Subcutaneous abdominal adipose tissue (tissue), 5 donors: Measurements from ENCODE around the gene TET2.

Experiments used
- H3K27ac ChIP-seq: one replicate; pipeline ENCODE4 v1.7.0; 2013; ENCODE audit warnings: low read depth, mild to moderate bottlenecking, inconsistent platforms, low read length, moderate library complexity
- H3K27me3 ChIP-seq, 5 donors: one replicate each; pipeline ENCODE4 v1.7.0; 2013; ENCODE audit warnings: low read length in 5 of 5, inconsistent platforms in 1 of 5; ENCODE audit not compliant: control insufficient read depth in 5 of 5, insufficient read depth in 4 of 5
- H3K36me3 ChIP-seq, 5 donors: one replicate each; pipeline ENCODE4 v1.7.0; 2013; ENCODE audit warnings: low read length in 5 of 5; ENCODE audit not compliant: control insufficient read depth in 5 of 5, insufficient read depth in 5 of 5
- H3K4me1 ChIP-seq, 5 donors: one replicate each; pipeline ENCODE4 v1.7.0; 2013; ENCODE audit warnings: low read length in 5 of 5, mild to moderate bottlenecking in 3 of 5, moderate library complexity in 1 of 5; ENCODE audit not compliant: control insufficient read depth in 5 of 5, insufficient read depth in 5 of 5
- H3K4me3 ChIP-seq, 5 donors: one replicate each; pipeline ENCODE4 v1.7.0; 2013; ENCODE audit warnings: low read length in 5 of 5, low read depth in 1 of 5
- H3K9ac ChIP-seq, 5 donors: one replicate each; pipeline ENCODE4 v1.7.0; 2013; ENCODE audit warnings: low read length in 5 of 5, mild to moderate bottlenecking in 4 of 5, moderate library complexity in 3 of 5
- H3K9me3 ChIP-seq, 5 donors: one replicate each; pipeline ENCODE4 v1.7.0; 2013; ENCODE audit warnings: low read length in 5 of 5; ENCODE audit not compliant: control insufficient read depth in 5 of 5
- donor health status: healthy.
- donor health status: healthy.
- donor health status: healthy.
- donor health status: healthy.
- donor health status: healthy.

TET2 gene

DNA sequence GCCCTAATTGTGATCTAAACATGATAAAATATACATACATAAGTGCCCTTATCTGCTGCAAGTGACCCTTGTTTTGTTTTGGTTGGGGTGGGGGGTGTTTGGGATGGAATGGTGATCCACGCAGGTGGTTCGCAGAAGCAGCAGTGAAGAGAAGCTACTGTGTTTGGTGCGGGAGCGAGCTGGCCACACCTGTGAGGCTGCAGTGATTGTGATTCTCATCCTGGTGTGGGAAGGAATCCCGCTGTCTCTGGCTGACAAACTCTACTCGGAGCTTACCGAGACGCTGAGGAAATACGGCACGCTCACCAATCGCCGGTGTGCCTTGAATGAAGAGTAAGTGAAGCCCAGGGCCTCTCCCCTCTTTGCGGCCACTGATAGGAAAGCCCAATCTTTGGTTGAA is 96.8 kb downstream of the TET2 start:
- Histone ChIP-seq H3K9ac (no peak overlapping the region), H3K4me3 (no peak overlapping the region), H3K4me1 (peaks cover 0 to 4% (median 0%) of the 10 kb centered on the region in 5 donors), H3K27me3 (no peaks in the 10 kb centered on the region), H3K36me3 (peaks cover 6 to 15% (median 12%) of the 10 kb centered on the region in 5 donors), H3K9me3 (no peaks in the 10 kb centered on the region), H3K27ac (no peak overlapping the region)

DNA sequence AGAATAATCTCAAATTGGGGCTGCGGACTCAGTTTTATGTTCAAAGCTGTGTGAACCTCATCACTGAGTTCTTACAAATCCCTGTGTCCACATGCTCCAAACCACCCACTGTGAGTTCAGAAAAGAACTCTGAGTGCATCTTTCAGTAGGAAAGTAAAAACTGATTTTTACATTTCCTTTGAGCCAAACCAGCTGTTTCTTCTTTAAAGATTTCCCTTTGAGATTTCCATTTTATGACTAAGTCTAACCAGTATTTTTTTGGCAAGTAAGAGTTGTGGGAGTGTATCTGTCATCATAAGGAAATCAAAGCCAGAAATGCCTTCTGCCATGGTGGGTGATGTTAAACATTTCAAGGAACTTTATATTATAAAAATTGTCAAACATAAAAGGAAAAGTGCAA is 100.0 kb downstream of the TET2 start:
- peaks cover 0 to 4% (median 0%) of the 10 kb centered on the region in 5 donors for H3K4me1 ChIP-seq
- no peaks in the 10 kb centered on the region for H3K27me3 ChIP-seq
- no peak overlapping the region for H3K9ac ChIP-seq
- peaks cover 4 to 11% (median 8%) of the 10 kb centered on the region in 5 donors for H3K36me3 ChIP-seq
- no peaks in the 10 kb centered on the region for H3K9me3 ChIP-seq
- no peak overlapping the region for H3K4me3 ChIP-seq
- no peak overlapping the region for H3K27ac ChIP-seq

DNA sequence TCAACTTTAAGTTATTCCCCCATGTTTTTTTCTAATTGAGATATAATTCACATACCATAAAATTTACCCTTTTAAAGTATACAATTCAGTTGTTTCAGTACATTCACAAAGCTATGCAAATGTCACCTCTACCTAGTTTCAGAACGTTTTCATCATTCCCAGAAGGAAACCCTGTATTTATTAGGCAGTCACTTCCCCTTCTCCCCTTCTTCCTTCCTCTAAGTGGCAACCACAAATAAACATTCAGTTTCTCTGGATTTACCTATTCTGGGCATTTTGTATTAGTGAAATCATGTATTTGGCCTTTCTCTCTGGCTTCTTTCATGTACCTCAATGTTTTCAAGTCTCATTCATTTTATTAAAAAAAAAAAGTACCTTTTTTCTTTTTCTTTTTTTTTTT is 101.9 kb downstream of the TET2 start:
- Histone ChIP-seq H3K27ac (no peak overlapping the region), H3K36me3 (peaks cover 2 to 14% (median 5%) of the 10 kb centered on the region in 5 donors), H3K4me3 (no peak overlapping the region), H3K9ac (no peak overlapping the region), H3K27me3 (no peaks in the 10 kb centered on the region), H3K4me1 (peaks cover 0 to 4% (median 0%) of the 10 kb centered on the region in 5 donors), H3K9me3 (peaks cover 0 to 5% (median 0%) of the 10 kb centered on the region in 5 donors)

DNA sequence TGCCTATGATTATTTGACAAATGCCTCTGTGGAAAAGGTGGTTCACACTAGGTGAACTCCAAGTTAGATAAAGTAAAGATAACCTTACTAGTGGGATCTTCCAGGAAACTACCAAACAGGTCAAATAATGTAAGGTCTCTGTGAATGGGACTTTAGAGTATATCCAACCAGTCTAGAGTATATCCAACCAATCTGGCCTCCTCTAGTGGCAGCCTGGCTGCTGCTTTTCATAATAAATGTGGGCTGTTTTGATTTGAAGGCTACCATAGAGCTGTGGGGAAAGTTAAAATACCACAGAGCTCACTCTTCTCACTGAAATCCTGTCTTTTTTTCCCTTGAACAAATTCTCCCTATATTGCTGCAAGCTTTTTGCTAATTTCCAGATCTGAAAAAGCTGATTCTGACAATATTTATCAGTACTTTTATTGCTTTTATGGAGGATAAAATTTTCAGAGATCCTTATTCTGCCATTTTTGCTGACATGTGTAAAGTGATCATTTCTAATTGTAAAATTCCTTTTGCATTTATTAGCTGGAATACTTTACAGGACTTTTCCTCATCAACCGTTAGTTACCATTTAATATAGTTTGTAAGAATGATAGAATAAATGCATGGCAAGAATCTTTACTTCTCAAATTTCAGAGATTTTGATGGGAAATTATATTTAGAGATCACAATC is 111.3 kb downstream of the TET2 start:
- peaks cover 8 to 23% (median 13%) of the 10 kb centered on the region in 5 donors for H3K36me3 ChIP-seq
- no peaks in the 10 kb centered on the region for H3K4me1 ChIP-seq
- H3K27me3 ChIP-seq = no peaks in the 10 kb centered on the region
- no peak overlapping the region for H3K27ac ChIP-seq
- H3K9me3 ChIP-seq = peaks cover 0 to 5% (median 0%) of the 10 kb centered on the region in 5 donors
- H3K9ac ChIP-seq = no peak overlapping the region
- H3K4me3 ChIP-seq = no peak overlapping the region

- Histone ChIP-seq H3K9me3 (no peaks in the 10 kb centered on the region), H3K27me3 (no peaks in the 10 kb centered on the region), H3K4me3 (no peak overlapping the region), H3K36me3 (peaks cover 20 to 43% (median 26%) of the 10 kb centered on the region in 5 donors), H3K27ac (no peak overlapping the region), H3K9ac (no peak overlapping the region), H3K4me1 (no peaks in the 10 kb centered on the region)
Measured at GRCh38 chr4:105265689-105266088, 119.0 kb downstream of the TET2 start.

GRCh38 chr4:105267280-105267679 is 120.6 kb downstream of the TET2 start:
- Histone ChIP-seq H3K9ac (no peak overlapping the region), H3K4me3 (no peak overlapping the region), H3K9me3 (no peaks in the 10 kb centered on the region), H3K27me3 (no peaks in the 10 kb centered on the region), H3K27ac (no peak overlapping the region), H3K36me3 (peaks cover 25 to 45% (median 36%) of the 10 kb centered on the region in 5 donors), H3K4me1 (no peaks in the 10 kb centered on the region)

DNA sequence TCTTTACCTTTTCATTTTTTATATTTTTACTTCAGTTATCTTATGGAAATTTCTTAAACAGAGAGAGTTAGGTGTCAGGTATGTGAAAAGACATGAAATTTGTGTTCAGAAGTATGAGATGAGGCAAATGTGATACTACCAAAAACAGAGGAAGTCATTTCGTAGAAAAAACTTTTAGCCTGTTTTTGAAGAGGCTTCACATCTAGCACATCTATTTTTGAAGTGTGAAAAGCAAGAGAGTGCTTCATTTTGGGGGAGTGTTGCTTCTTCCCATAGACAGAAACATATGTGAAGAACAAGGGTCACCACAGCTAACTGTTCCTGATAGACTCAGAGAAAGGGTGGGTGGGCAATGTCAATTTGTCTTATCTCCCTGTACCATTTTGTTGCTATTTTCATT is 125.3 kb downstream of the TET2 start:
- Histone ChIP-seq H3K27ac (no peak overlapping the region), H3K9me3 (no peaks in the 10 kb centered on the region), H3K4me3 (no peak overlapping the region), H3K27me3 (no peaks in the 10 kb centered on the region), H3K9ac (no peak overlapping the region), H3K4me1 (no peaks in the 10 kb centered on the region), H3K36me3 (peaks cover 46 to 61% (median 60%) of the 10 kb centered on the region in 5 donors)

- H3K27ac ChIP-seq = no peak overlapping the region
- H3K4me1 ChIP-seq = no peaks in the 10 kb centered on the region
- H3K4me3 ChIP-seq = no peak overlapping the region
- H3K36me3 ChIP-seq = peaks cover 46 to 61% (median 60%) of the 10 kb centered on the region in 5 donors
- no peak overlapping the region for H3K9ac ChIP-seq
- no peaks in the 10 kb centered on the region for H3K9me3 ChIP-seq
- H3K27me3 ChIP-seq = no peaks in the 10 kb centered on the region
Measured at GRCh38 chr4:105273230-105273629, 126.6 kb downstream of the TET2 start.

DNA sequence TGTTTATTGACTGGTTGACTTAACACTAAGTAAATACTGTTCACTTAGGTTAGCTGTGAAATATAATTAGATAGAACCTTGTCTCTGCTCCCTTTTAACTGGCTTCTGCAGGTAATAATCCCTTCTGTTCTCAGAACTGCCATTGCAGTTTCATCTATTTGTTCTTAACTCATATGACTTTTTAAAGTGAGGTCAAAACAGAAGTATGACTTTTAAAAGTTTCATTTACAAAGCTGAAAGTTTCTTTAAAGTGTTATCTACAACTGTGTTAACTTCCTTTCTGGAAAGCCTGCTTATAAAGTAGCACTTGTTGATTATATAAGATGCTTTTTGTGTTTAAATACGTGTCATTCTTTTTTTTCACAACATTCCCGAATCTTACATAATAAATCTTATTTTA is 127.4 kb downstream of the TET2 start:
- peaks cover 46 to 61% (median 59%) of the 10 kb centered on the region in 5 donors for H3K36me3 ChIP-seq
- H3K27me3 ChIP-seq = no peaks in the 10 kb centered on the region
- H3K27ac ChIP-seq = no peak overlapping the region
- no peaks in the 10 kb centered on the region for H3K4me1 ChIP-seq
- no peak overlapping the region for H3K9ac ChIP-seq
- no peak overlapping the region for H3K4me3 ChIP-seq
- no peaks in the 10 kb centered on the region for H3K9me3 ChIP-seq

- Histone ChIP-seq H3K36me3 (peaks cover 44 to 59% (median 55%) of the 10 kb centered on the region in 5 donors), H3K27me3 (no peaks in the 10 kb centered on the region), H3K27ac (no peak overlapping the region), H3K4me1 (no peaks in the 10 kb centered on the region), H3K9ac (no peak overlapping the region), H3K4me3 (no peak overlapping the region), H3K9me3 (no peaks in the 10 kb centered on the region)
Measured at GRCh38 chr4:105274504-105274903, 127.8 kb downstream of the TET2 start.
